HCT116 (cell line): ENCODE measurements around the gene SPTLC3. TPM values are rescaled to one million over a fixed set of nuclear protein-coding genes. Genes with fewer than 3 reads are reported as not detected.

Experiments
- ATAC-seq: fragments of 200-7000 bp; cut with Tn5 transposase; 2 replicates; pipeline ENCODE4 v1.9.1; 2020; ENCODE audit warnings: mild to moderate bottlenecking, moderate library complexity
- BruUV-seq: library from RNA; stranded (reverse); fragments of 400-500 nt; replicated peaks from 2 replicates; lab custom pipeline; 2021; lab: Mats Ljungman, UMichigan
- CTCF ChIA-PET: fragments of 300-600 bp; sonication (Branson Sonifier 250); formaldehyde crosslinking; loops from one replicate; lab custom pipeline; 2021; ENCODE audit warnings: antibody characterized with exemption; lab: Charles Lee
- POLR2A ChIA-PET: fragments of 300-600, 350-600 bp; sonication (Branson Sonifier 250); formaldehyde crosslinking; loops from one replicate; lab custom pipeline; 2021; ENCODE audit warnings: antibody characterized with exemption; lab: Charles Lee
- RAD21 ChIA-PET, 2 experiments: fragments of 300-600 bp; sonication (Branson Sonifier 250); formaldehyde crosslinking; loops; one replicate each; lab custom pipeline; 2023; ENCODE audit warnings: low total read pairs in 2 of 2; ENCODE audit not compliant: uncharacterized antibody in 2 of 2, unreplicated experiment in 2 of 2, low non-redundant PET in 1 of 2; lab: Charles Lee
- DNase-seq: peaks from one replicate; pipeline ENCODE4 v3.0.0-alpha.2; 2010; ENCODE audit warnings: low read depth, low spot score
- H2AFZ ChIP-seq: fragments of 200-600 bp; shearing (Covaris generic), sonication (generic); 2 replicates; pipeline ENCODE4 v1.6.1; 2017; ENCODE audit warnings: low read depth, mixed run types, mixed read lengths, antibody characterized with exemption, low read length; ENCODE audit not compliant: poor library complexity, severe bottlenecking
- H3K27ac ChIP-seq: 2 replicates; pipeline ENCODE4 v1.5.1; 2012; ENCODE audit warnings: low read depth, low read length
- H3K27me3 ChIP-seq: fragments of 200-600 bp; sonication (generic); 2 replicates; pipeline ENCODE4 v1.6.1; 2016; ENCODE audit warnings: mixed run types, low read length, mixed read lengths; ENCODE audit not compliant: insufficient read depth
- H3K36me3 ChIP-seq, 2 experiments: fragments of 200-500 bp in 1 of 2; fragments of 200-600 bp in 1 of 2; sonication (Bioruptor generic) in 1 of 2; sonication (generic) in 1 of 2; 2 replicates each; pipeline versions ENCODE4 v1.5.1 to v1.6.1; 2014 to 2016; ENCODE audit warnings: low read length in 2 of 2, inconsistent platforms in 1 of 2, mixed read lengths in 1 of 2, mixed run types in 1 of 2; ENCODE audit not compliant: insufficient read depth in 2 of 2, control insufficient read depth in 1 of 2
- H3K4me1 ChIP-seq, 2 experiments: fragments of 200-600 bp in 1 of 2; sonication (generic) in 1 of 2; 2 replicates each; pipeline versions ENCODE4 v1.5.1 to v1.6.1; 2012 to 2017; ENCODE audit warnings: low read length in 2 of 2, inconsistent platforms in 1 of 2, mild to moderate bottlenecking in 1 of 2, mixed read lengths in 1 of 2, mixed run types in 1 of 2, moderate library complexity in 1 of 2; ENCODE audit not compliant: insufficient read depth in 2 of 2, control insufficient read depth in 1 of 2
- H3K4me2 ChIP-seq: fragments of 200-600 bp; sonication (generic); 2 replicates; pipeline ENCODE4 v1.6.1; 2017; ENCODE audit warnings: mixed run types, low read length, mixed read lengths
- H3K4me3 ChIP-seq, 2 experiments: fragments of 200-600 bp in 1 of 2; sonication (generic) in 1 of 2; replicated peaks in 1 of 2; 2 replicates each; pipeline ENCODE4 v1.5.1; 2011 to 2016; ENCODE audit warnings: low read length in 2 of 2, control low read depth in 1 of 2, low read depth in 1 of 2, mild to moderate bottlenecking in 1 of 2, mixed read lengths in 1 of 2, mixed run types in 1 of 2
- H3K79me2 ChIP-seq: fragments of 200-600 bp; sonication (generic); 2 replicates; pipeline ENCODE4 v1.6.1; 2017; ENCODE audit warnings: mild to moderate bottlenecking, mixed run types, low read length, moderate library complexity, mixed read lengths; ENCODE audit not compliant: insufficient read depth
- H3K9ac ChIP-seq: fragments of 200-600 bp; sonication (generic); 2 replicates; pipeline ENCODE4 v1.6.1; 2016; ENCODE audit warnings: low read length, mixed read lengths
- H3K9me2 ChIP-seq: fragments of 200-600 bp; sonication (generic), shearing (Covaris generic); 2 replicates; pipeline ENCODE4 v1.6.1; 2017; ENCODE audit warnings: mixed run types, mild to moderate bottlenecking, moderate library complexity; ENCODE audit not compliant: insufficient read depth
- H3K9me3 ChIP-seq, 2 experiments: fragments of 200-500 bp in 1 of 2; fragments of 200-600 bp in 1 of 2; sonication (Bioruptor generic) in 1 of 2; sonication (generic) in 1 of 2; 2 replicates each; pipeline ENCODE4 v1.6.1; 2014 to 2017; ENCODE audit warnings: low read length in 2 of 2, mixed read lengths in 2 of 2, inconsistent platforms in 1 of 2, low read depth in 1 of 2, mild to moderate bottlenecking in 1 of 2, mixed run types in 1 of 2, moderate library complexity in 1 of 2; ENCODE audit not compliant: control insufficient read depth in 1 of 2, insufficient read depth in 1 of 2
- H4K20me1 ChIP-seq: fragments of 200-600 bp; sonication (generic), shearing (Covaris generic); 2 replicates; pipeline ENCODE4 v1.6.1; 2017; ENCODE audit warnings: mixed run types, mild to moderate bottlenecking, moderate library complexity; ENCODE audit not compliant: insufficient read depth
- CEBPB ChIP-seq: IDR thresholded peaks from 2 replicates; pipeline ENCODE4 v1.6.1; 2012; ENCODE audit warnings: low read depth
- EGR1 ChIP-seq: IDR thresholded peaks from 2 replicates; pipeline ENCODE4 v1.6.1; 2012; ENCODE audit warnings: low read depth
- ELF1 ChIP-seq: IDR thresholded peaks from 2 replicates; pipeline ENCODE4 v1.6.1; 2012; ENCODE audit warnings: low read depth, borderline replicate concordance
- EZH2 ChIP-seq: fragments of 200-600 bp; sonication (generic); IDR thresholded peaks from 2 replicates; pipeline ENCODE4 v1.6.1; 2017; ENCODE audit warnings: antibody characterized with exemption, mixed run types
- EZH2phosphoT487 ChIP-seq: fragments of 200-600 bp; IDR thresholded peaks from 2 replicates; pipeline ENCODE4 v1.6.1; 2018; ENCODE audit warnings: antibody characterized with exemption, borderline replicate concordance
- JUND ChIP-seq: IDR thresholded peaks from 2 replicates; pipeline ENCODE4 v1.6.1; 2012
- POLR2AphosphoS5 ChIP-seq: IDR thresholded peaks from 2 replicates; pipeline ENCODE4 v1.6.1; 2011; ENCODE audit warnings: mild to moderate bottlenecking, low read depth, low read length, moderate library complexity
- RAD21 ChIP-seq: IDR thresholded peaks from 2 replicates; pipeline ENCODE4 v1.6.1; 2012; ENCODE audit warnings: low read depth, mild to moderate bottlenecking
- SIN3A ChIP-seq: IDR thresholded peaks from 2 replicates; pipeline ENCODE4 v1.6.1; 2012; ENCODE audit warnings: low read depth
- SP1 ChIP-seq: IDR thresholded peaks from 2 replicates; pipeline ENCODE4 v1.6.1; 2012; ENCODE audit warnings: low read depth
- SRF ChIP-seq: IDR thresholded peaks from 2 replicates; pipeline ENCODE4 v1.6.1; 2012; ENCODE audit warnings: low read depth
- YY1 ChIP-seq: IDR thresholded peaks from 2 replicates; pipeline ENCODE4 v1.6.1; 2011; ENCODE audit warnings: low read length, low read depth, moderate library complexity, mild to moderate bottlenecking; ENCODE audit not compliant: insufficient replicate concordance; ENCODE audit errors: extremely low read depth
- ZFX ChIP-seq: fragments of 450-650 bp; IDR thresholded peaks from 2 replicates; pipeline ENCODE4 v1.6.1; 2017
- ZNF274 ChIP-seq: fragments of 200-500 bp; sonication (Bioruptor generic); IDR thresholded peaks from 2 replicates; pipeline ENCODE4 v1.6.1; 2014; ENCODE audit warnings: mild to moderate bottlenecking, low read depth, low read length, inconsistent platforms
- intact Hi-C: fragments of 100-400 bp; cut with micrococcal nuclease; formaldehyde crosslinking; loops from 2 replicates; pipeline ENCODE4 v1.10.0; 2022
- total RNA-seq: library from RNA; stranded (reverse); gene quantifications from one replicate; pipeline ENCODE4 v1.2.1, GENCODE V29; 2021; ENCODE audit not compliant: unreplicated experiment
- TF ChIP-seq, protein P1 (sequence below): IDR thresholded peaks from 2 replicates; pipeline ENCODE4 v1.6.1; 2012
- TF ChIP-seq, protein P2 (sequence below), 3 experiments: fragments of 200-600 bp in 1 of 3; sonication (generic) in 1 of 3; IDR thresholded peaks in 2 of 3; conservative IDR thresholded peaks in 1 of 3; 2 replicates each; pipeline ENCODE4 v1.5.1; 2012 to 2017; ENCODE audit warnings: low read depth in 2 of 3, low read length in 2 of 3, antibody characterized with exemption in 1 of 3, borderline replicate concordance in 1 of 3, control low read depth in 1 of 3, mild to moderate bottlenecking in 1 of 3, mixed read lengths in 1 of 3, mixed run types in 1 of 3, moderate library complexity in 1 of 3; ENCODE audit not compliant: insufficient read depth in 1 of 3
- TF ChIP-seq, protein P3 (sequence below): IDR thresholded peaks from 2 replicates; pipeline ENCODE4 v1.6.1; 2011; ENCODE audit warnings: mild to moderate bottlenecking, low read length, moderate library complexity; ENCODE audit not compliant: insufficient replicate concordance; ENCODE audit errors: extremely low read depth
- TF ChIP-seq, protein P4 (sequence below): IDR thresholded peaks from 2 replicates; pipeline ENCODE4 v1.6.1; 2012
- TF ChIP-seq, protein P5 (sequence below): IDR thresholded peaks from 2 replicates; pipeline ENCODE4 v1.6.1; 2012; ENCODE audit warnings: low read depth

SPTLC3 gene
- total RNA-seq, 1 experiment from 2014 or later = not detected

DNA sequence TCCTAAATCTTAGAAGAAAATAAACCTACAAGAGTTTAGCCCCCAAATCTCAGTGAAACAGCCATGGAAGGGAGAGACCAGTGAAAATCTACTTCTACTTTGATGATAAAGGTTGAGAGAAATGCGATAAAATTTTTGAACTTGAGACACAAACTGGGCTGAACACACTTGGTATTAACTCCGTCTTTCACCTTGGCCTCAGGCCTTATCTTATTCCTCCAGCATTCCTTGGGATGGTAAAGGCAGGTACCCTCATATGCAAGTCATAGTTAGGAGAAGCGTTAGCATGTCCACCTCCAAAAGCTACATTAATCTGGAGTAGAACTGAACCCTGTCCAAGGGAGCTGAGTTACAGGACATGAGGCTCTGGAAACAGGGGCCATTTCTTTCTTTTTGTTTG is 1.2 kb upstream of the SPTLC3 start:
- Histone ChIP-seq H3K9ac (no peak overlapping the region), H3K79me2 (no peaks in the 10 kb centered on the region), H3K4me1 (no peaks in the 10 kb centered on the region), H3K27me3 (peaks cover 7% of the 10 kb centered on the region; the same call in 1 of the 2 replicates), H4K20me1 (no peaks in the 10 kb centered on the region), H3K4me2 (no peak overlapping the region), H2AFZ (no peak overlapping the region)
- intact Hi-C loops = no loop called here
- ChIA-PET POLR2A (no interaction called here), CTCF (no interaction called here), RAD21 (no interaction called here)
- no peak for ATAC-seq
- TF ChIP-seq EZH2phosphoT487 = no peak
- TF ChIP-seq, protein P1, sequence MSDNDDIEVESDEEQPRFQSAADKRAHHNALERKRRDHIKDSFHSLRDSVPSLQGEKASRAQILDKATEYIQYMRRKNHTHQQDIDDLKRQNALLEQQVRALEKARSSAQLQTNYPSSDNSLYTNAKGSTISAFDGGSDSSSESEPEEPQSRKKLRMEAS = no peak
- no peak for TF ChIP-seq ELF1
- TF ChIP-seq, protein P2, sequence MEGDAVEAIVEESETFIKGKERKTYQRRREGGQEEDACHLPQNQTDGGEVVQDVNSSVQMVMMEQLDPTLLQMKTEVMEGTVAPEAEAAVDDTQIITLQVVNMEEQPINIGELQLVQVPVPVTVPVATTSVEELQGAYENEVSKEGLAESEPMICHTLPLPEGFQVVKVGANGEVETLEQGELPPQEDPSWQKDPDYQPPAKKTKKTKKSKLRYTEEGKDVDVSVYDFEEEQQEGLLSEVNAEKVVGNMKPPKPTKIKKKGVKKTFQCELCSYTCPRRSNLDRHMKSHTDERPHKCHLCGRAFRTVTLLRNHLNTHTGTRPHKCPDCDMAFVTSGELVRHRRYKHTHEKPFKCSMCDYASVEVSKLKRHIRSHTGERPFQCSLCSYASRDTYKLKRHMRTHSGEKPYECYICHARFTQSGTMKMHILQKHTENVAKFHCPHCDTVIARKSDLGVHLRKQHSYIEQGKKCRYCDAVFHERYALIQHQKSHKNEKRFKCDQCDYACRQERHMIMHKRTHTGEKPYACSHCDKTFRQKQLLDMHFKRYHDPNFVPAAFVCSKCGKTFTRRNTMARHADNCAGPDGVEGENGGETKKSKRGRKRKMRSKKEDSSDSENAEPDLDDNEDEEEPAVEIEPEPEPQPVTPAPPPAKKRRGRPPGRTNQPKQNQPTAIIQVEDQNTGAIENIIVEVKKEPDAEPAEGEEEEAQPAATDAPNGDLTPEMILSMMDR (IDR thresholded peaks at IDR 0.05 in 2 of 3, conservative IDR thresholded peaks at IDR 0.05 in 1 of 3; ENCODE audit: borderline replicate concordance in 1 of 3, insufficient read depth in 1 of 3, low read depth in 2 of 3, low read length in 2 of 3) = no peak
- TF ChIP-seq, protein P3, sequence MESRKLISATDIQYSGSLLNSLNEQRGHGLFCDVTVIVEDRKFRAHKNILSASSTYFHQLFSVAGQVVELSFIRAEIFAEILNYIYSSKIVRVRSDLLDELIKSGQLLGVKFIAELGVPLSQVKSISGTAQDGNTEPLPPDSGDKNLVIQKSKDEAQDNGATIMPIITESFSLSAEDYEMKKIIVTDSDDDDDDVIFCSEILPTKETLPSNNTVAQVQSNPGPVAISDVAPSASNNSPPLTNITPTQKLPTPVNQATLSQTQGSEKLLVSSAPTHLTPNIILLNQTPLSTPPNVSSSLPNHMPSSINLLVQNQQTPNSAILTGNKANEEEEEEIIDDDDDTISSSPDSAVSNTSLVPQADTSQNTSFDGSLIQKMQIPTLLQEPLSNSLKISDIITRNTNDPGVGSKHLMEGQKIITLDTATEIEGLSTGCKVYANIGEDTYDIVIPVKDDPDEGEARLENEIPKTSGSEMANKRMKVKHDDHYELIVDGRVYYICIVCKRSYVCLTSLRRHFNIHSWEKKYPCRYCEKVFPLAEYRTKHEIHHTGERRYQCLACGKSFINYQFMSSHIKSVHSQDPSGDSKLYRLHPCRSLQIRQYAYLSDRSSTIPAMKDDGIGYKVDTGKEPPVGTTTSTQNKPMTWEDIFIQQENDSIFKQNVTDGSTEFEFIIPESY = no peak
- no peak for TF ChIP-seq ZFX
- TF ChIP-seq, protein P4, sequence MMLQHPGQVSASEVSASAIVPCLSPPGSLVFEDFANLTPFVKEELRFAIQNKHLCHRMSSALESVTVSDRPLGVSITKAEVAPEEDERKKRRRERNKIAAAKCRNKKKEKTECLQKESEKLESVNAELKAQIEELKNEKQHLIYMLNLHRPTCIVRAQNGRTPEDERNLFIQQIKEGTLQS = no peak
- TF ChIP-seq RAD21 = no peak
- TF ChIP-seq YY1 = no peak
- no peak for TF ChIP-seq SRF
- no peak for TF ChIP-seq EGR1
- TF ChIP-seq, protein P5, sequence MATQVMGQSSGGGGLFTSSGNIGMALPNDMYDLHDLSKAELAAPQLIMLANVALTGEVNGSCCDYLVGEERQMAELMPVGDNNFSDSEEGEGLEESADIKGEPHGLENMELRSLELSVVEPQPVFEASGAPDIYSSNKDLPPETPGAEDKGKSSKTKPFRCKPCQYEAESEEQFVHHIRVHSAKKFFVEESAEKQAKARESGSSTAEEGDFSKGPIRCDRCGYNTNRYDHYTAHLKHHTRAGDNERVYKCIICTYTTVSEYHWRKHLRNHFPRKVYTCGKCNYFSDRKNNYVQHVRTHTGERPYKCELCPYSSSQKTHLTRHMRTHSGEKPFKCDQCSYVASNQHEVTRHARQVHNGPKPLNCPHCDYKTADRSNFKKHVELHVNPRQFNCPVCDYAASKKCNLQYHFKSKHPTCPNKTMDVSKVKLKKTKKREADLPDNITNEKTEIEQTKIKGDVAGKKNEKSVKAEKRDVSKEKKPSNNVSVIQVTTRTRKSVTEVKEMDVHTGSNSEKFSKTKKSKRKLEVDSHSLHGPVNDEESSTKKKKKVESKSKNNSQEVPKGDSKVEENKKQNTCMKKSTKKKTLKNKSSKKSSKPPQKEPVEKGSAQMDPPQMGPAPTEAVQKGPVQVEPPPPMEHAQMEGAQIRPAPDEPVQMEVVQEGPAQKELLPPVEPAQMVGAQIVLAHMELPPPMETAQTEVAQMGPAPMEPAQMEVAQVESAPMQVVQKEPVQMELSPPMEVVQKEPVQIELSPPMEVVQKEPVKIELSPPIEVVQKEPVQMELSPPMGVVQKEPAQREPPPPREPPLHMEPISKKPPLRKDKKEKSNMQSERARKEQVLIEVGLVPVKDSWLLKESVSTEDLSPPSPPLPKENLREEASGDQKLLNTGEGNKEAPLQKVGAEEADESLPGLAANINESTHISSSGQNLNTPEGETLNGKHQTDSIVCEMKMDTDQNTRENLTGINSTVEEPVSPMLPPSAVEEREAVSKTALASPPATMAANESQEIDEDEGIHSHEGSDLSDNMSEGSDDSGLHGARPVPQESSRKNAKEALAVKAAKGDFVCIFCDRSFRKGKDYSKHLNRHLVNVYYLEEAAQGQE = no peak
- TF ChIP-seq EZH2 = no peak
- TF ChIP-seq ZNF274 = no peak
- TF ChIP-seq JUND = no peak
- no peak for TF ChIP-seq SP1
- TF ChIP-seq POLR2AphosphoS5 = no peak
- no peak for TF ChIP-seq SIN3A
- no peak for TF ChIP-seq CEBPB
- TF ChIP-seq, all 23 proteins: peak for 0
- Histone ChIP-seq H3K27ac (no peak overlapping the region), H3K36me3 (no peaks in the 10 kb centered on the region), H3K9me2 (no peaks in the 10 kb centered on the region), H3K4me3 (no peak overlapping the region), H3K9me3 (no peaks in the 10 kb centered on the region)
- no TSS peak for BruUV-seq
- DNase-seq = no peak
